Neural progenitor cell (in vitro differentiated cells): ENCODE data around the gene MYMK. TPM values are rescaled to one million over a fixed set of nuclear protein-coding genes. Genes with fewer than 3 reads are reported as not detected.

ENCODE experiments used
- DNase-seq: peaks from one replicate; pipeline ENCODE4 v3.0.0-alpha.2; 2016; ENCODE audit warnings: low spot score
- H2AFZ ChIP-seq: fragments of 200-600 bp; sonication (generic); replicated peaks from 2 replicates; pipeline ENCODE4 v1.6.1; 2016; ENCODE audit warnings: antibody characterized with exemption
- H3F3A ChIP-seq: fragments of 200-600 bp; sonication (generic); 2 replicates; pipeline ENCODE4 v1.6.1; 2016; ENCODE audit warnings: antibody characterized with exemption, low read depth
- H3K27ac ChIP-seq: fragments of 200-600 bp; sonication (generic); 2 replicates; pipeline ENCODE4 v1.5.1; 2016; ENCODE audit warnings: mild to moderate bottlenecking
- H3K27me3 ChIP-seq: fragments of 200-600 bp; sonication (generic); 2 replicates; pipeline ENCODE4 v1.6.1; 2016; ENCODE audit warnings: mild to moderate bottlenecking, moderate library complexity
- H3K36me3 ChIP-seq: fragments of 200-600 bp; sonication (generic); 2 replicates; pipeline ENCODE4 v1.5.1; 2016
- H3K4me1 ChIP-seq: fragments of 200-600 bp; sonication (generic); 2 replicates; pipeline ENCODE4 v1.6.1; 2016; ENCODE audit warnings: mixed run types
- H3K4me2 ChIP-seq: fragments of 200-600 bp; sonication (generic); 2 replicates; pipeline ENCODE4 v1.6.1; 2016
- H3K4me3 ChIP-seq: fragments of 200-600 bp; sonication (generic); 2 replicates; pipeline ENCODE4 v1.5.1; 2016
- H3K79me2 ChIP-seq: fragments of 200-600 bp; sonication (generic); 2 replicates; pipeline ENCODE4 v1.6.1; 2016; ENCODE audit warnings: low read depth
- H3K9ac ChIP-seq: fragments of 200-600 bp; sonication (generic); 2 replicates; pipeline ENCODE4 v1.6.1; 2016
- H3K9me3 ChIP-seq: fragments of 200-600 bp; sonication (generic); 2 replicates; pipeline ENCODE4 v1.5.1; 2016; ENCODE audit warnings: low read depth
- H4K20me1 ChIP-seq: fragments of 200-600 bp; sonication (generic); 2 replicates; pipeline ENCODE4 v1.6.1; 2016; ENCODE audit warnings: low read depth
- H3K27ac Mint-ChIP-seq: 3 replicates; pipeline ENCODE4 v1.8.0; 2021; ENCODE audit warnings: mixed read lengths
- H3K27me3 Mint-ChIP-seq: 2 replicates; pipeline ENCODE4 v1.8.0; 2022; ENCODE audit warnings: low read depth, mild to moderate bottlenecking, inconsistent platforms, moderate library complexity, mixed read lengths; ENCODE audit not compliant: insufficient read depth
- H3K36me3 Mint-ChIP-seq: 3 replicates; pipeline ENCODE4 v1.8.0; 2021; ENCODE audit warnings: mixed read lengths
- H3K4me1 Mint-ChIP-seq: 3 replicates; pipeline ENCODE4 v1.8.0; 2021; ENCODE audit warnings: mixed read lengths
- H3K4me3 Mint-ChIP-seq: 3 replicates; pipeline ENCODE4 v1.8.0; 2021; ENCODE audit warnings: mild to moderate bottlenecking, moderate library complexity, mixed read lengths
- H3K9me3 Mint-ChIP-seq: 3 replicates; pipeline ENCODE4 v1.8.0; 2020; ENCODE audit warnings: mixed read lengths
- CTCF ChIP-seq: fragments of 200-600 bp; sonication (generic); IDR thresholded peaks from 2 replicates; pipeline ENCODE4 v1.5.1; 2017; ENCODE audit warnings: antibody characterized with exemption, mild to moderate bottlenecking
- EZH2 ChIP-seq: fragments of 200-600 bp; sonication (generic); IDR thresholded peaks from 2 replicates; pipeline ENCODE4 v1.6.1; 2017; ENCODE audit warnings: antibody characterized with exemption, mild to moderate bottlenecking, moderate library complexity
- EZH2phosphoT487 ChIP-seq: fragments of 200-600 bp; sonication (generic); IDR thresholded peaks from 2 replicates; pipeline ENCODE4 v1.6.1; 2017; ENCODE audit warnings: antibody characterized with exemption
- total RNA-seq: library from RNA; depleted of rRNA; stranded (reverse); fragments of >200 nt; gene quantifications from 2 replicates; pipeline ENCODE4 v1.2.3, GENCODE V29; 2015; ENCODE audit warnings: low replicate concordance

The MYMK gene
- total RNA-seq, 1 donor from 2014 or later: not detected

GRCh38 chr9:133553973-133554713 lies 29.4 kb upstream of the MYMK start:
- Mint-ChIP-seq H3K36me3 (no peaks in the 10 kb centered on the region), H3K4me3 (no peak overlapping the region), H3K27me3 (peaks cover 10% of the 10 kb centered on the region), H3K27ac (peak overlapping the region; percentile 83), H3K4me1 (peaks cover 31% of the 10 kb centered on the region), H3K9me3 (no peaks in the 10 kb centered on the region)
- H3K79me2 ChIP-seq: no peaks in the 10 kb centered on the region
- peak; percentile 51 for DNase-seq
- H3K27ac ChIP-seq: no peak overlapping the region
- H3K27me3 ChIP-seq: no peaks in the 10 kb centered on the region
- TF ChIP-seq EZH2phosphoT487 (no peak), EZH2 (no peak), CTCF (no peak)
- H3F3A ChIP-seq: peaks cover 10% of the 10 kb centered on the region
- H3K36me3 ChIP-seq: no peaks in the 10 kb centered on the region
- H3K9ac ChIP-seq: no peak overlapping the region
- H3K4me1 ChIP-seq: peaks cover 17% of the 10 kb centered on the region
- no peak overlapping the region for H3K4me3 ChIP-seq
- no peaks in the 10 kb centered on the region for H3K9me3 ChIP-seq
- peak overlapping the region; percentile 50 for H2AFZ ChIP-seq
- H4K20me1 ChIP-seq: no peaks in the 10 kb centered on the region
- no peak overlapping the region for H3K4me2 ChIP-seq

DNA sequence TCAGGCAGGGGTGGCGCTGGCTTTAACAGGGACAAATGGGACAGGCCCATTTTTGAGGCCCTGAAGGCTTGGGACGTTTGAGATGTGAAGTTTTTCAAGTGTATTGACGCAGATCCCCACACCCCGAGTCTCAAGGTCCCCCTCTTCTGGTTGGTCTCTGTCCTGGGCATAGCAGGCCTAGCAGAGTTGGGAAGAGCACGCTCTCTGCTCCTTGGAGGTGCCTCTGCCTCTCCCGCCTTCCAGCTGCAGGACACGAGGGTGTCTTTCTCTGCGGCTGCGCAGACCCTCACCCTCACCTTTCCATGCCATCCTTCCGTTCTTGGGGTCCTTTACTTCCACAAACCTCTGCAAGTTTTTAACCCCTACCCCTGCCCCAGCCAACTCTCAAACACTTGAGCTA lies 28.4 kb upstream of the MYMK start:
- Mint-ChIP-seq H3K4me1 (peaks cover 21% of the 10 kb centered on the region), H3K36me3 (no peaks in the 10 kb centered on the region), H3K27ac (peak overlapping the region; percentile 83), H3K9me3 (no peaks in the 10 kb centered on the region), H3K4me3 (no peak overlapping the region), H3K27me3 (peaks cover 10% of the 10 kb centered on the region)
- H2AFZ ChIP-seq: no peak overlapping the region
- no peak overlapping the region for H3K4me2 ChIP-seq
- no peaks in the 10 kb centered on the region for H3K9me3 ChIP-seq
- H3K27me3 ChIP-seq: no peaks in the 10 kb centered on the region
- no peak overlapping the region for H3K27ac ChIP-seq
- no peak overlapping the region for H3K4me3 ChIP-seq
- H3K36me3 ChIP-seq: no peaks in the 10 kb centered on the region
- H3F3A ChIP-seq: peaks cover 5% of the 10 kb centered on the region
- no peak overlapping the region for H3K9ac ChIP-seq
- no peaks in the 10 kb centered on the region for H3K79me2 ChIP-seq
- DNase-seq: no peak
- no peaks in the 10 kb centered on the region for H4K20me1 ChIP-seq
- TF ChIP-seq EZH2phosphoT487 (no peak), CTCF (no peak), EZH2 (no peak)
- peaks cover 8% of the 10 kb centered on the region for H3K4me1 ChIP-seq

DNA sequence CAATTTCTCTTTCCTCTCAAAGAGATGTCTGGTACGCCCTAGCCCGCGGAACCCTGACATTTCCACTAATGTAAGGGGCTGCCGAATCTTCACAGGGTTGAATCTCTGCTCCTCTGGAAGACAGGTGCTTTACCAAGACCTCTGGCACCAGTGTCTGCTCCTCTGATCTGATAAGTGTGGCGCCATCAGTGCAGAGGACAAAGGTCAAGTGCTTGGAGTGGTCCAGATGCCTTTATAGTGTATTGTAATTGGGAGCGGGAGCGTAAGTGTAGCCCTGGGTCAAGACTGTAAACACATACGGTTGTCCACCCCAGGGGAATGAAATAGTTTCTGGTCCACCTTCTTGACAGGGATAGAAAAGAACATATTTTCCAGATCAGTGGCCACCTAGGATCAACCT lies 27.5 kb upstream of the MYMK start:
- Mint-ChIP-seq H3K4me1 (peaks cover 12% of the 10 kb centered on the region), H3K9me3 (no peaks in the 10 kb centered on the region)

More for the DNA sequence above, 27.5 kb upstream of the MYMK start:
- no peak for TF ChIP-seq EZH2phosphoT487
- TF ChIP-seq EZH2: no peak
- no peak for TF ChIP-seq CTCF
- H3K36me3 ChIP-seq: no peaks in the 10 kb centered on the region
- H3K27me3 Mint-ChIP-seq: peaks cover 10% of the 10 kb centered on the region
- no peaks in the 10 kb centered on the region for H4K20me1 ChIP-seq
- H3K36me3 Mint-ChIP-seq: no peaks in the 10 kb centered on the region
- H3K9ac ChIP-seq: no peak overlapping the region
- H2AFZ ChIP-seq: no peak overlapping the region
- H3F3A ChIP-seq: peaks cover 5% of the 10 kb centered on the region
- no peaks in the 10 kb centered on the region for H3K9me3 ChIP-seq
- DNase-seq: no peak
- no peak overlapping the region for H3K4me3 Mint-ChIP-seq
- H3K4me3 ChIP-seq: no peak overlapping the region
- no peaks in the 10 kb centered on the region for H3K79me2 ChIP-seq
- peaks cover 7% of the 10 kb centered on the region for H3K4me1 ChIP-seq
- H3K27ac ChIP-seq: no peak overlapping the region
- no peak overlapping the region for H3K27ac Mint-ChIP-seq
- H3K27me3 ChIP-seq: no peaks in the 10 kb centered on the region
- no peak overlapping the region for H3K4me2 ChIP-seq
